ENCODE measurements around the gene PRKAR2A.

DNA sequence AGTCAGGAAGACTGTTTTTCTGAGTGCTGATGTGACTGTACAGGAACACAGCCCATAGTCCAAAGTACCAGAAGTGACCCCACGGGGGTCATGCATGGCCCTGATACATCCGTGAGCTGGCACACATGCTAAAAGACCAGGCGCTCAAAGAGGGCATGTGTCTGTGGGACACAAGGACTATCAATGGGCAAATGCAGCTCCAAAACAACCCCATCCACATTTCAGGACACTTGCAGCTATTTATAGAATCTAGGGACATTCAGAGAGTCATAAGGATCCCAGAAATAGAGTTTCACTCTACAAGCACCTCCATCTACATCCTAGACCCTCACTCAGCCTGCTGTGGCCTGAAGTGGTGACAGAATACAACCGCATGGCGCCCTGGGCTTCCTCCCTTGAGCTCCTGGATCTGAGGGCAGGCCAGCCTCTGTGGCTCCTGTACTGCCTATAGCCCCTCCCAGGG, 34.0 kb upstream of the PRKAR2A start:
- TF ChIP-seq, protein P1, sequence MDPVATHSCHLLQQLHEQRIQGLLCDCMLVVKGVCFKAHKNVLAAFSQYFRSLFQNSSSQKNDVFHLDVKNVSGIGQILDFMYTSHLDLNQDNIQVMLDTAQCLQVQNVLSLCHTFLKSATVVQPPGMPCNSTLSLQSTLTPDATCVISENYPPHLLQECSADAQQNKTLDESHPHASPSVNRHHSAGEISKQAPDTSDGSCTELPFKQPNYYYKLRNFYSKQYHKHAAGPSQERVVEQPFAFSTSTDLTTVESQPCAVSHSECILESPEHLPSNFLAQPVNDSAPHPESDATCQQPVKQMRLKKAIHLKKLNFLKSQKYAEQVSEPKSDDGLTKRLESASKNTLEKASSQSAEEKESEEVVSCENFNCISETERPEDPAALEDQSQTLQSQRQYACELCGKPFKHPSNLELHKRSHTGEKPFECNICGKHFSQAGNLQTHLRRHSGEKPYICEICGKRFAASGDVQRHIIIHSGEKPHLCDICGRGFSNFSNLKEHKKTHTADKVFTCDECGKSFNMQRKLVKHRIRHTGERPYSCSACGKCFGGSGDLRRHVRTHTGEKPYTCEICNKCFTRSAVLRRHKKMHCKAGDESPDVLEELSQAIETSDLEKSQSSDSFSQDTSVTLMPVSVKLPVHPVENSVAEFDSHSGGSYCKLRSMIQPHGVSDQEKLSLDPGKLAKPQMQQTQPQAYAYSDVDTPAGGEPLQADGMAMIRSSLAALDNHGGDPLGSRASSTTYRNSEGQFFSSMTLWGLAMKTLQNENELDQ (CRISPR knock-in tag; IDR thresholded peaks at IDR 0.05; ENCODE audit: borderline replicate concordance): no peak
- TF ChIP-seq, protein P2, sequence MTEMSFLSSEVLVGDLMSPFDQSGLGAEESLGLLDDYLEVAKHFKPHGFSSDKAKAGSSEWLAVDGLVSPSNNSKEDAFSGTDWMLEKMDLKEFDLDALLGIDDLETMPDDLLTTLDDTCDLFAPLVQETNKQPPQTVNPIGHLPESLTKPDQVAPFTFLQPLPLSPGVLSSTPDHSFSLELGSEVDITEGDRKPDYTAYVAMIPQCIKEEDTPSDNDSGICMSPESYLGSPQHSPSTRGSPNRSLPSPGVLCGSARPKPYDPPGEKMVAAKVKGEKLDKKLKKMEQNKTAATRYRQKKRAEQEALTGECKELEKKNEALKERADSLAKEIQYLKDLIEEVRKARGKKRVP (CRISPR knock-in tag; IDR thresholded peaks at IDR 0.05): no peak
- TF ChIP-seq ZNF780A (CRISPR knock-in tag; IDR thresholded peaks at IDR 0.05) (no peak), POLR2A (conservative IDR thresholded peaks at IDR 0.05) (no peak), ZNF354B (CRISPR knock-in tag; IDR thresholded peaks at IDR 0.05) (no peak), HNRNPL (IDR thresholded peaks at IDR 0.05; ENCODE audit: low read depth, low read length) (no peak), ZNF589 (CRISPR knock-in tag; IDR thresholded peaks at IDR 0.05; ENCODE audit: low read depth) (no peak), ZNF644 (tag; IDR thresholded peaks at IDR 0.05; ENCODE audit: low read depth) (no peak), SETDB1 (IDR thresholded peaks at IDR 0.05; ENCODE audit: low read length) (no peak), EGR1 (conservative IDR thresholded peaks at IDR 0.05) (no peak), ELF2 (CRISPR knock-in tag; IDR thresholded peaks at IDR 0.05) (no peak)
- TF ChIP-seq, protein P3, sequence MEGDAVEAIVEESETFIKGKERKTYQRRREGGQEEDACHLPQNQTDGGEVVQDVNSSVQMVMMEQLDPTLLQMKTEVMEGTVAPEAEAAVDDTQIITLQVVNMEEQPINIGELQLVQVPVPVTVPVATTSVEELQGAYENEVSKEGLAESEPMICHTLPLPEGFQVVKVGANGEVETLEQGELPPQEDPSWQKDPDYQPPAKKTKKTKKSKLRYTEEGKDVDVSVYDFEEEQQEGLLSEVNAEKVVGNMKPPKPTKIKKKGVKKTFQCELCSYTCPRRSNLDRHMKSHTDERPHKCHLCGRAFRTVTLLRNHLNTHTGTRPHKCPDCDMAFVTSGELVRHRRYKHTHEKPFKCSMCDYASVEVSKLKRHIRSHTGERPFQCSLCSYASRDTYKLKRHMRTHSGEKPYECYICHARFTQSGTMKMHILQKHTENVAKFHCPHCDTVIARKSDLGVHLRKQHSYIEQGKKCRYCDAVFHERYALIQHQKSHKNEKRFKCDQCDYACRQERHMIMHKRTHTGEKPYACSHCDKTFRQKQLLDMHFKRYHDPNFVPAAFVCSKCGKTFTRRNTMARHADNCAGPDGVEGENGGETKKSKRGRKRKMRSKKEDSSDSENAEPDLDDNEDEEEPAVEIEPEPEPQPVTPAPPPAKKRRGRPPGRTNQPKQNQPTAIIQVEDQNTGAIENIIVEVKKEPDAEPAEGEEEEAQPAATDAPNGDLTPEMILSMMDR (IDR thresholded peaks at IDR 0.05 in 2 of 3, conservative IDR thresholded peaks at IDR 0.05 in 1 of 3; ENCODE audit: insufficient read depth in 2 of 3, low read depth in 1 of 3, low read length in 3 of 3): no peak

All from K562 (cell line).